ENCODE data around the gene USP22. TPM values are rescaled to one million over a fixed set of nuclear protein-coding genes. Genes with fewer than 3 reads are reported as not detected.

Gene USP22
- total and polyA plus RNA-seq, 2 of the 4 experiments (the other 2 are of a cell fraction), result 161 to 319 TPM

GRCh38 chr17:20998571-20999043, 44.2 kb downstream of the USP22 start:
- Histone ChIP-seq H2BK15ac (ENCODE audit: low read depth, low read length) (no peak overlapping the region), H3K27ac (ENCODE audit: insufficient read depth, low read length) (no peak overlapping the region), H4K5ac (ENCODE audit: low read depth, low read length) (no peak overlapping the region), H3K4me2 (ENCODE audit: low read depth, low read length) (no peak overlapping the region), H3K27me3 (ENCODE audit: control insufficient read depth, insufficient read depth, low read length) (no peaks in the 10 kb centered on the region), H2AK9ac (replicated peaks; ENCODE audit: low read depth, low read length, poor library complexity) (no peak overlapping the region), H4K8ac (ENCODE audit: low read depth in 2 of 2, low read length in 2 of 2) (no peak overlapping the region), H3K9me1 (ENCODE audit: insufficient read depth, low read length) (peaks cover 26% of the 10 kb centered on the region), H4K91ac (ENCODE audit: insufficient read depth, low read depth, low read length) (no peak overlapping the region), H3K4me1 (ENCODE audit: control insufficient read depth, insufficient read depth, low read length) (peaks cover 5% of the 10 kb centered on the region; the same call in 1 of the 2 replicates), H2AK5ac (ENCODE audit: low read depth, low read length) (no peak overlapping the region), H3K4me3 (ENCODE audit: insufficient read depth, low read depth, low read length) (no peak overlapping the region), H3K23ac (ENCODE audit: low read depth, low read length) (no peak overlapping the region), H3K9me3 (ENCODE audit: control insufficient read depth, insufficient read depth, low read length) (no peaks in the 10 kb centered on the region), H3K79me1 (ENCODE audit: low read depth in 1 of 2, low read length in 2 of 2) (peaks cover 16 to 54% of the 10 kb centered on the region in 2 experiments), H3K36me3 (ENCODE audit: control insufficient read depth, insufficient read depth, low read length) (peaks cover 51% of the 10 kb centered on the region), H2AFZ (replicated peaks; ENCODE audit: low read length, poor library complexity) (no peak overlapping the region), H3K18ac (ENCODE audit: low read depth, low read length) (no peak overlapping the region), H3K9ac (ENCODE audit: low read depth, low read length) (no peak overlapping the region), H3K14ac (replicated peaks; ENCODE audit: low read depth, low read length) (no peak overlapping the region), H3K56ac (ENCODE audit: extremely low read depth, insufficient read depth, low read length) (no peak overlapping the region), H4K20me1 (ENCODE audit: insufficient read depth, low read length) (peaks cover 68% of the 10 kb centered on the region), H3K4ac (ENCODE audit: low read depth, low read length) (no peak overlapping the region; the same call in 1 of the 2 replicates), H2BK120ac (ENCODE audit: low read depth, low read length) (no peak overlapping the region), H2BK20ac (ENCODE audit: low read depth, low read length) (no peak overlapping the region), H2BK5ac (ENCODE audit: low read depth, low read length, poor library complexity, severe bottlenecking) (no peak overlapping the region)
- BruUV-seq (replicated peaks), result no TSS peak
- intact Hi-C loops (cut with micrococcal nuclease) (loop anchor here (10.0 kb wide), 1 partner anchor 774 kb away; no protein-coding TSS in a partner anchor), in situ Hi-C loops (cut with MboI; ENCODE audit: low sequenced_read_pairs) (loop anchor here (10.0 kb wide), 1 partner anchor 194 kb away; no protein-coding TSS in a partner anchor), dilution Hi-C loops (cut with HindIII; ENCODE audit: low sequenced_read_pairs, unreplicated experiment) (no loop called here)
- ChIA-PET POLR2A (ENCODE audit: unreplicated experiment) (no interaction called here), CTCF (no interaction called here)
- ATAC-seq (ENCODE audit: low read depth) (no peak), DNase-seq (no peak)
- WGBS, 2 experiments (ENCODE audit: extremely low coverage in 2 of 2, insufficient read length in 1 of 2), result no CpG with 5 or more reads among the region's 5 CpGs
- TF ChIP-seq BHLHE40 (IDR thresholded peaks at IDR 0.05; ENCODE audit: low read depth, low read length) (no peak), CTCF (conservative IDR thresholded peaks at IDR 0.05; ENCODE audit: low read depth, low read length) (no peak), FOS (IDR thresholded peaks at IDR 0.05; ENCODE audit: low read depth, low read length) (no peak), MAZ (IDR thresholded peaks at IDR 0.05; ENCODE audit: borderline replicate concordance, low read depth, low read length) (no peak)
